Smooth muscle cell (in vitro differentiated cells): Measurements from ENCODE around the gene FOXO1. TPM values are rescaled to one million over a fixed set of nuclear protein-coding genes. Genes with fewer than 3 reads are reported as not detected.

Experiments used
- DNase-seq: peaks from one replicate; lab custom pipeline; 2025; ENCODE audit not compliant: unreplicated experiment; lab: John Stamatoyannopoulos, UW
- H2AFZ ChIP-seq: fragments of 200-600 bp; sonication (generic); 2 replicates; pipeline ENCODE4 v1.6.0; 2016; ENCODE audit warnings: antibody characterized with exemption, low read depth, mild to moderate bottlenecking
- H3F3A ChIP-seq: fragments of 200-600 bp; sonication (generic); 2 replicates; pipeline ENCODE4 v1.6.0; 2017; ENCODE audit warnings: antibody characterized with exemption, low read depth
- H3K27ac ChIP-seq: fragments of 200-600 bp; sonication (generic); 2 replicates; pipeline ENCODE4 v1.5.1; 2016; ENCODE audit warnings: low read depth, mild to moderate bottlenecking
- H3K27me3 ChIP-seq: fragments of 200-600 bp; sonication (generic); 2 replicates; pipeline ENCODE4 v1.6.1; 2016; ENCODE audit warnings: low read depth, mild to moderate bottlenecking
- H3K36me3 ChIP-seq: fragments of 200-600 bp; sonication (generic); 2 replicates; pipeline ENCODE4 v1.5.1; 2016; ENCODE audit warnings: low read depth
- H3K4me1 ChIP-seq: fragments of 200-600 bp; sonication (generic); 2 replicates; pipeline ENCODE4 v1.5.1; 2016; ENCODE audit warnings: low read depth
- H3K4me2 ChIP-seq: fragments of 200-600 bp; sonication (generic); 2 replicates; pipeline ENCODE4 v1.6.0; 2016; ENCODE audit warnings: mild to moderate bottlenecking
- H3K4me3 ChIP-seq: fragments of 200-600 bp; sonication (generic); 2 replicates; pipeline ENCODE4 v1.5.1; 2016; ENCODE audit warnings: mild to moderate bottlenecking
- H3K79me2 ChIP-seq: fragments of 200-600 bp; sonication (generic); 2 replicates; pipeline ENCODE4 v1.6.0; 2016; ENCODE audit warnings: low read depth, mild to moderate bottlenecking
- H3K9ac ChIP-seq: fragments of 200-600 bp; sonication (generic); 2 replicates; pipeline ENCODE4 v1.6.0; 2016; ENCODE audit warnings: low read depth
- H3K9me3 ChIP-seq: fragments of 200-600 bp; sonication (generic); replicated peaks from 2 replicates; pipeline ENCODE4 v1.5.1; 2016; ENCODE audit warnings: low read depth
- H4K20me1 ChIP-seq: fragments of 200-600 bp; sonication (generic); 2 replicates; pipeline ENCODE4 v1.6.0; 2016; ENCODE audit warnings: low read depth
- CTCF ChIP-seq: fragments of 200-600 bp; sonication (generic); IDR thresholded peaks from 2 replicates; pipeline ENCODE4 v1.5.1; 2017; ENCODE audit warnings: borderline replicate concordance, mild to moderate bottlenecking, antibody characterized with exemption; ENCODE audit not compliant: insufficient read depth, poor library complexity, severe bottlenecking
- WGBS: methylation state at CpG from one replicate; pipeline ENCODE4 v1.1.7; 2016; ENCODE audit warnings: low lambda C conversion rate; 5-methylcytosine and 5-hydroxymethylcytosine counted together
- polyA plus RNA-seq: library from polyadenylated mRNA; unstranded; fragments of >200 nt; fragmentation: Nextera tagmentation; extraction: Ambion mirVana; gene quantifications from 2 replicates; pipeline ENCODE4 v1.2.1, GENCODE V29; 2016
- total RNA-seq: library from RNA; depleted of rRNA; stranded (reverse); fragments of >200 nt; gene quantifications from 2 replicates; pipeline ENCODE4 v1.2.3, GENCODE V29; 2014

FOXO1 gene
- total and polyA plus RNA-seq, 2 experiments from 2014 or later: 17.0 to 19.9 TPM

GRCh38 chr13:40605573-40605972 lies 60.9 kb downstream of the FOXO1 start:
- Histone ChIP-seq H3K9ac (no peak overlapping the region), H3K4me1 (no peaks in the 10 kb centered on the region), H2AFZ (no peak overlapping the region), H3K4me2 (no peak overlapping the region), H3K9me3 (no peaks in the 10 kb centered on the region), H3K4me3 (no peak overlapping the region), H3K36me3 (no peaks in the 10 kb centered on the region), H3F3A (no peaks in the 10 kb centered on the region), H3K79me2 (peaks cover 65% of the 10 kb centered on the region), H3K27me3 (no peaks in the 10 kb centered on the region), H4K20me1 (peaks cover 72% of the 10 kb centered on the region), H3K27ac (no peak overlapping the region)
- no peak for TF ChIP-seq CTCF
- 88% methylated on average over 5 of the region's 5 CpGs for WGBS
- DNase-seq: no peak

DNA sequence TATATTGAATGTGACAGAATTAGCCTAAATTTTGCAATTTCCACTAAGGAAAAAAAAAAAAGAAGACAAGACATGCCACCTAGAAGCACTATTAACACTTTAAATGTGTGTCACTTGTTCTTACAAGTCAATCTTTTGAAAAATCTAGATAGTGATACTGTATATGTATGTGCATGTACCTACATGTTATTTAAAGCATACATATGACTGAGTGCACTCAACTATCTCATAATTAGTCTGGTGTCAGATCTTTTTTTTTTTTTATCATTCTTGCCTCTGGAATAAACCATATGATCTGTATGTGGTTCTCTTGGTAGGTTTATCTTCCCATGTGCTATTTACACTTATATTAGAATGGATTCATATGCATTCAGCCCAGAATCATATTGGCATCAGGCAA lies 62.3 kb downstream of the FOXO1 start:
- no peak overlapping the region for H3K27ac ChIP-seq
- H3K36me3 ChIP-seq: no peaks in the 10 kb centered on the region
- no peak overlapping the region for H3K9ac ChIP-seq
- H3K27me3 ChIP-seq: no peaks in the 10 kb centered on the region
- H3K4me3 ChIP-seq: no peak overlapping the region
- H3K4me2 ChIP-seq: no peak overlapping the region
- no peak for TF ChIP-seq CTCF
- no peaks in the 10 kb centered on the region for H3K4me1 ChIP-seq
- no peaks in the 10 kb centered on the region for H3F3A ChIP-seq
- no peaks in the 10 kb centered on the region for H3K9me3 ChIP-seq
- H4K20me1 ChIP-seq: peaks cover 71% of the 10 kb centered on the region
- H2AFZ ChIP-seq: no peak overlapping the region
- no peak for DNase-seq
- peaks cover 69% of the 10 kb centered on the region for H3K79me2 ChIP-seq

- H3F3A ChIP-seq: no peaks in the 10 kb centered on the region
- H3K4me1 ChIP-seq: no peaks in the 10 kb centered on the region
- no peak overlapping the region for H2AFZ ChIP-seq
- H3K4me3 ChIP-seq: no peak overlapping the region
- H3K79me2 ChIP-seq: peaks cover 65% of the 10 kb centered on the region
- no peaks in the 10 kb centered on the region for H3K9me3 ChIP-seq
- H3K27me3 ChIP-seq: no peaks in the 10 kb centered on the region
- H3K4me2 ChIP-seq: no peak overlapping the region
- H3K27ac ChIP-seq: no peak overlapping the region
- TF ChIP-seq CTCF: no peak
- no peak for DNase-seq
- H3K36me3 ChIP-seq: no peaks in the 10 kb centered on the region
- 92% methylated on average over 5 of the region's 5 CpGs for WGBS
- peaks cover 87% of the 10 kb centered on the region for H4K20me1 ChIP-seq
- no peak overlapping the region for H3K9ac ChIP-seq
Observed at GRCh38 chr13:40600149-40600751, 66.2 kb downstream of the FOXO1 start.

GRCh38 chr13:40599747-40600146 lies 66.7 kb downstream of the FOXO1 start:
- no peak overlapping the region for H3K4me2 ChIP-seq
- no peaks in the 10 kb centered on the region for H3F3A ChIP-seq
- H3K9me3 ChIP-seq: no peaks in the 10 kb centered on the region
- TF ChIP-seq CTCF: no peak
- no peaks in the 10 kb centered on the region for H3K27me3 ChIP-seq
- peaks cover 87% of the 10 kb centered on the region for H4K20me1 ChIP-seq
- H3K4me1 ChIP-seq: no peaks in the 10 kb centered on the region
- H2AFZ ChIP-seq: no peak overlapping the region
- H3K79me2 ChIP-seq: peaks cover 66% of the 10 kb centered on the region
- no peak overlapping the region for H3K27ac ChIP-seq
- 61% methylated on average over 2 of the region's 2 CpGs for WGBS
- no peak overlapping the region for H3K9ac ChIP-seq
- no peak overlapping the region for H3K4me3 ChIP-seq
- DNase-seq: no peak
- H3K36me3 ChIP-seq: no peaks in the 10 kb centered on the region
